Non-pigmented ciliary epithelial cell (primary cell): ENCODE results near the gene TAC1.
"Not testable (repeated sequence)": the region's sequence is repeated elsewhere in the genome, so short reads cannot be mapped to it uniquely, and the experiment has no call there.

Experiments
- DNase-seq: peaks from one replicate; pipeline ENCODE4 v3.0.0-alpha.2; 2010; ENCODE audit warnings: low read depth

Gene TAC1, protein sequence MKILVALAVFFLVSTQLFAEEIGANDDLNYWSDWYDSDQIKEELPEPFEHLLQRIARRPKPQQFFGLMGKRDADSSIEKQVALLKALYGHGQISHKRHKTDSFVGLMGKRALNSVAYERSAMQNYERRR

DNA sequence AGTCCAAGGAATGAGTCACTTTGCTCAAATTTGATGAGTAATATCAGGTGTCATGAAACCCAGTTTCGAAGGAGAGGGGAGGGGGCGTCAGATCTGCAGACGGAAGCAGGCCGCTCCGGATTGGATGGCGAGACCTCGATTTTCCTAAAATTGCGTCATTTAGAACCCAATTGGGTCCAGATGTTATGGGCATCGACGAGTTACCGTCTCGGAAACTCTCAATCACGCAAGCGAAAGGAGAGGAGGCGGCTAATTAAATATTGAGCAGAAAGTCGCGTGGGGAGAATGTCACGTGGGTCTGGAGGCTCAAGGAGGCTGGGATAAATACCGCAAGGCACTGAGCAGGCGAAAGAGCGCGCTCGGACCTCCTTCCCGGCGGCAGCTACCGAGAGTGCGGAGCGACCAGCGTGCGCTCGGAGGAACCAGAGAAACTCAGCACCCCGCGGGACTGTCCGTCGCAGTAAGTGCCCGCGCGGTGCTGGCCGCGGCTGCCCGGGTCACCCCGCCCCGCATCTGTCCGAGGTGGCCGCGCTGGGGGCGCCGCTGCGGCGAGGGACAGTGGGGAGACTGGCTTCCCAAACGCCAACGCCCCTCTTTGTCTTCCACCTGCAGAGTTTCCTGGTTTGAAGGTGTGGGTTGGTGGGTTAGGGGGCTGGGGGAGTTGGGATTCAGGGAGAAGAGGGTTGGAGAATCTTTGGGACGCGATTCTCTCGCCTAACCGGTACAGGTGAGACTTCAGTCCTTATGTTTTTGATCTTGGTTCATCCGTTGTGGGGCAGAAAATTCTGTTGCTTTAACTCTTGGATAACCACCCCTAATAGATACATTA is at the start of gene TAC1:
TSS of gene TAC1 (plus strand) at position 351 of the 829 bp plus-strand sequence. CDS start 527 bp downstream, outside the sequence.
- no peak for DNase-seq

DNA sequence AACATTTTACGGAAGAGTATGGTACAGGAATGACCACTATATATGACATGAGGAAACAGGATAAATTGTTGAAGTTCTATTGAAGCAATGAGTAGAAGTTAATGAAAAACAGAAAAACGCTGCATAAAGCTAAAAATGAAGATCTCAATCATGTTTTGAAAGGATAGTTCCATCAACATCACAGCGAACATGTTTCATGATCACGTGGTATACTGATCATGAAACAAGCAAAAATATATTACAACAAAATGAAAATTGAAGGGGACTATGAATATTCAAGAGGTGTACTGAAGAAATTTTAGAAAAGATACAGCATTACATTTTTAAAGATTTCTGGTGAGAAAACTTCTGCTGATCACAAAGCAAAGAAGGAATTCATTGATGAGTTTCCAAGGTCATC is 45.9 kb upstream of the TAC1 start:
- no peak for DNase-seq

DNA sequence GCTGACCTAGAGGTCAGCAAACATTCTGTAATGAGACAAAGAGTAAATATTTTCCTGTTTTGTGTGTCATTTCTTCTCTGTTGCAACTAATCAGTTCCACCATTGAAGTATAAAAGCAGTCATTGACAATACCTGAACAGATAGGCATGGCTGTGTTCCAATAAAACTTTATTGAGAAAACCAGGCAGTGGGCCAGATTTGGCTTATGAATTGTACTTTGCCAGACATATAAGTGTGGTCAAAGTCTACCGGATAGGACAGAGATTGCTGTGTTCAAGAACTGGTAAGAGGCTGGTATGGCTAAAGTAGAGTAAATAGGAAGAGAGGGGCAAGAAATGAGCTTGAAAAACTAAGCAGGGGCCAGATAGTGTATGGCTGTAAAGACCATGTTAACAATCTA is 38.3 kb upstream of the TAC1 start:
- no peak for DNase-seq

DNA sequence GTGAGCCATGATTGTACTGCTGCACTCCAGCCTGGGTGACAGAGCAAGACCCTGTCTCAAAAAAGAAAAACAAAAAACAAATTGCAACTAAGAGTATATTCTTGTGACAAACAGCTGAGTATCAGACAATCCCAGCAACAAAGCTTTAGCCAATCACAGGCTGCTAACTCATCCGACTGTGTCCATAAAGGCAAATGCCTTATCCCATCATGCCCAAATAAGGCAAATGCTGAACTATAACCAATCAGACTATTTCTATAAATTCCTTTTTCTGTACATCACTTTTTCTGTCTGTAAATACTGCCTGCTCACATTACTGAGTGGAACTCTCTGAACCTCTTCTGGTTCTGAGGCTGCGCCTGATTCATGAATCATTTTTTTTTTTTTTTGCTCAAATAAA is 37.5 kb upstream of the TAC1 start:
- no peak for DNase-seq

DNA sequence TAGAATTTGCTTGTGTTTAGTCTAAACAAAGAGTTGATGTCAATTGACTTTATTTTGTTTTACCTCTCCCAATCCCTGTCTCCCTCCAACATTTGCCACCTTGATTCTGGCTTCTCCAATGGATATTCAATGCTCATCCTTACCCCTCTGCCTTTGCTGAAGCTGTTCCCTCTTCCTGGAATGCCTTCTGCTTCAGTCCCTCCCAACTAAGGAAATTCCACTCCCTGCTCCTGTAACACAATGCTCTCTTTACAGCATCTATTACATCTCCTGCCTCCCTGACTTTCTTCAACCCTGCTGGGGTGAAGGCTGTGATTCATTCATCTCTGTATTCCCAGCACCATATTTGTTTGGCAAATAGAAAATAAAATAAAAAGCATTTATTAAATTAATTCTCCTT is 34.5 kb upstream of the TAC1 start:
- no peak for DNase-seq

DNA sequence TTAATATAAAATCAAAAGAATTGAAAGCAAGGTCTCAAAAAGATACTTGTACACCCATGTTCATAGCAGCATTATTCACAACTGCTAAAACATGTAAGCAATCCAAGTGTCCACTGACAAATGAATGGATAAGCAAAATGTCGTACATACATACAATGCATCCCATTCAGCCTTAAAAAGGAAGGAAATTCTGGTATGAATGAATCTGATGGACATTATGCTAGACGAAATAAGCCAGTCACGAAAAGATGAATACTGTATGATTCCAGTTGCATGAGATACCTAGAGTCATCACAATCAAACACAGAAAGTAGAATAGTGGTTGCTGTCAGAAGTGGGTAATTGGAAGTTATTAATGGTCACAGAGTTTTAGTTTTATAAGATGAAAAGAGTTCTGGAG is 9.5 kb upstream of the TAC1 start:
- DNase-seq = no peak

DNA sequence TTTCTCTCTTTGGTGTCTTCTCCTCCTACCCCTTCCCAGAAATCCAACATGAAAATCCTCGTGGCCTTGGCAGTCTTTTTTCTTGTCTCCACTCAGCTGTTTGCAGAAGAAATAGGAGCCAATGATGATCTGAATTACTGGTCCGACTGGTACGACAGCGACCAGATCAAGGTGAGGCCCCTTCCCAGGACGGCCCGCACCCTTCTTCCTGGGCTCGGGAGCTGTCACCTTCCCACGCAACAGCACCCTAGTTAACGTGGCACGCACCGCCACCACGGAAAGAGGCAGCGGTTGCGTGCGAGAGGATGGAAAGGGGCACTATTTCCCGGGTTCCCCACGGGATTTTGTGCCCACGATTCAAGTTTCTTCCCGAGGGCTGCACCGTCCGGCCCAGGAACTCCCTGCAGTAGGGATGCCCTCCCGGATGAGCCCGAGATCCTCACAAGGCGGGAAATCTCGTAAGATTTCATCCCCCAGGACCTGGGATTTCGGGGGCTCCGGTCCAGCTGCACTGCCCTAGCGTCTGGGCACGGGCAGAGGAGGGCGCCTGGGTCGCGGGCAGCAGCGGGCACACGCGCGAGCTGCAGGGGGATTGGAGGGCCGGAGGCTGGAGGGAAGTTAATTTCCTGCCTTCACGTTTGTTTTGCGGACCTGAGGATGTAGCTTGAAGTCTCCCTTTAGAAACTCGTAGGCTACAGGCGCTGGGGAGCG is 834 bp downstream of the TAC1 start:
- no peak for DNase-seq

DNA sequence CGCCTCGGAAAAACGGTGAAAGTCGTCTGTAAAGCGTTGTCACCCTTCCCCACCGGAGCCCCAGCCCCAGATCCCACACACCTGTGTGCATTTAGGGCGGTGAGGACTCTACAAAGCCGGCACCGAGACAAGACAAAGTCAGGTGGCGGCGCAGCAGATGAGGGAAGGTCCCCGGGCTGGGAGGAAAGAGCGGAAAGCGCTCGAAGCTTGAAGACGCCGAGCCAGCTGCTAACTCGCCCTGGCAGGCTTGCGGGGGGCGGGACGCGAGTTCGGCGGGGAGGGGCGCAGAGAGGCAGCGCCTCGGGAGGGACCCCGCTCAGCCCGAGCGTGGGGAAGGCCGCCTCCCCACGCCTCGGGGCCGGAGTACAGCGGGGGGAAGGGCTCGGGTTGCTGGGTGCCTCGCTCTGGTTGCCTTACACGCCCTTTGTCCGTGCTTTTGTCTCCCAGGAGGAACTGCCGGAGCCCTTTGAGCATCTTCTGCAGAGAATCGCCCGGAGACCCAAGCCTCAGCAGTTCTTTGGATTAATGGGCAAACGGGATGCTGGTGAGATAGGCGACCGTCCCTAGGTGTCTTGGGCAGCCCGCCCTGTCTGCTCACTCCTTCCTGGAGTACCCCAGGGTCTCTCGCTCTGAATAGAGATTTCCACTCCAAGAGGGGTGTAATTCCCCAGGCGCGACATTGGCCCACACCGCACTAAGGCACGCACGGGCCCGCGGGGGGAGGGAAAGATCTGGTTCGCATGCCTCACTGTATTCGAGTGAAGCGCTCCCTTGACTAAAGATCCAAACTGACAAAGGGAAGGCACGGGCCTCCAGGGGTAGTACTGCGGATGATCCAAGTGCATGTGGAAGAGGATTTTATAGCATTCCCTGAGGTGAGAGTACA is 1.6 kb downstream of the TAC1 start:
- no peak for DNase-seq

DNA sequence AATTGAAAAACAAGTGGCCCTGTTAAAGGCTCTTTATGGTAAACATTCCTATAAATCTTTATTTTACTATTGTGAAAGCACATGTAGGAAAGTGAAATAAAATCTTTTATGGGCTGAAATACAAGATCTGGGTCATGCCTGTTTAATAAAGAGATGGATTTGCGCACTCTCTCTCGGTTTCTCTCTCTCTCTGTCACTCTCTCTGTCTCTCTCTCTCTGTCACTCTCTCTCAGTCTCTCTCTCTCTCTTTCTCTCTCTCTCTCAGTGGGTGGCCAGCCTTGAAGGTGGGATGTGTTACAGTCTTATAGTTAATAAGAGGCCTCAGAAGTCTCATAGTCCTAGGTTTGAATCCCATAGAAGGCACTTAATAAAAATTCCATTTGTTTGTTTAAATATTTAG is 2.4 kb downstream of the TAC1 start:
- no peak for DNase-seq

DNA sequence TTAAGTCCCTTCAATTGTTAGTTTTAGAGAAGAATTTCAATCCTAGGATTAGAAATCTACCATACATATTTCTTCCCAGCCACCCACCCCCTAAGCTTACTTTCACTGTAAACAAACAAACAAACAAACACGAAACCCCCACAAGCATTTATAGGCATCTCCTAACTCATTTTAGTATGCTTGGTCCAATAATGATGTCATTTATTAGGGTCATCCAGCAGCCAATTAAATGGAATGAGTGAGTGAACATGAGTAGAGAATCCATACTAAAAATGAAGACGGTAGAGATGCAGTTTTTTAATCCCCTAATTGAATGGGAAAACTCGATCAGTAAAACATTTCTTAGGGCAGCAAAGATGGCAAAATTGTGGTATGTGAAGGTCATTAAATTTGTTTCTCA is 3.2 kb downstream of the TAC1 start:
- no peak for DNase-seq

DNA sequence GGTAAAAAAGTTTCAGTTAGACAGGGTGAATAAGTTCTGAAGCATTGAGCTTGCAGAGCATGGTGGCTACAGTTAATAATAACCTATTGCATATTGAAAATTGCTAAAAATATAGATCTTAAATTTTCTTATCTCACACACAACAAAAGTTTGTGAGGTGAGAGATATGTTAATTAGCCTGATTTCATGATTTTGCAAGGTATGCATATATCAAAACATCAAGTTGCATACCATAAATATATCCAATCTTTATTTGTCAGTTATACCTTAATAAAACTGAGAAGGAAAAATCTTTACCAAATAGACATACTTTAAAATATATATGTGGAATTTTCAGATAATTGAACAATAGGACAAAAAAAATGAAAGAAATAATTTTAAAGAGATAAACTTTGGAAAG is 16.6 kb downstream of the TAC1 start:
- DNase-seq = no peak

DNA sequence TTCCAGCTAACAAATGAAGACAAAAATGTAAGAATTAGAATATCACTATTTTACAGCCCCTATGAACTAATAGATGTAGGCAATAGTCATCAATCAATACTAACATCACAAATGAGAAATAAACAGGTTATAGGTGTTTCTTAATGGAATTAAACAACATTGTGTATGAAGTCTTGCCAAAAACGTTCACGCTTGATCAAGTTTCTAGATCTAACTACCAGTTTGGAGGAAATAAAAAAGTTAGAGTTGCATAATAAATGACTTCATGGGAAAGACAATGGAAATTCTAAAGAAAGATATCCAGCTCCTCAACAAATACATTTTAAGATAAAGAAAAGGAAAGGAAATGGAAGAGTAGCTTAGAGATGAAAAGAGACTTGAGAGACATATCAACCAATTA is 19.7 kb downstream of the TAC1 start:
- DNase-seq = no peak

DNA sequence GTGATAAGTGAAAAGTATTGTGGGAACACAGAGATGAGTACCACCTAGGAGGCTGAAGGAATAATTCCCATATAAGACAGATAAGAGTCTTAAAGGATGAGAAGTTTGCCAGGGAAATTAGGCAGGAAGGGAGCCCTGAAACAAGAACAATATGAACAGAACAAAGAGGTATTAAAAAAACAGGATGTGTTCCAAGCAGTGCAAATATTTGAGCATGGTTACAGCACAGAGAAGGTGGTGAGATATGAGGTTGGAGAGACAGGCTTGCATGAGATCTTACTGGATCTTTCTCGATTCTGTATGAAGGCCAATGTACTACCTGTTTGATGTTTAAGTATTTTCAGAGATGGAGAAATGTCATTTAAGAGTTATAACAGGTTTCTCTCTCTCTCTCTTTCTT is 20.3 kb downstream of the TAC1 start:
- DNase-seq = no peak

DNA sequence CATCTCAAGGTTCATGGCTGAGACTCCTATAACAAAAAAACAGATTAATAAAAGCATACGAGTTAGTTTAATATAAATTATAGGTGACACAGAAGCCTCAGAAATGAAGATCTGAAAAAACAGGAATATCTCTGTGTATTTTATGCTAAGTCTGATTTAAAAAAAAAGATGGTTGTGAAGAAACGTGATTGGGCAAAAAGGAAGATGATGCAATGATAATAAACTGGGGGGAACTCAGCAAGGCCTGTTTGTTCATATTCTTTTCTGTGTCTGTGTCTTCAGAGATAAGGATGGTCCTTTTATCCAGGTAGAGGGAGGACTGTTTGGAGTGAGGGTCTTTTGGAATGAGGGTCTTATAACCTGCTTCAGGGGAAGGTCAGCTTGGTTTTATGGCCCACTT is 25.9 kb downstream of the TAC1 start:
- DNase-seq = no peak

DNA sequence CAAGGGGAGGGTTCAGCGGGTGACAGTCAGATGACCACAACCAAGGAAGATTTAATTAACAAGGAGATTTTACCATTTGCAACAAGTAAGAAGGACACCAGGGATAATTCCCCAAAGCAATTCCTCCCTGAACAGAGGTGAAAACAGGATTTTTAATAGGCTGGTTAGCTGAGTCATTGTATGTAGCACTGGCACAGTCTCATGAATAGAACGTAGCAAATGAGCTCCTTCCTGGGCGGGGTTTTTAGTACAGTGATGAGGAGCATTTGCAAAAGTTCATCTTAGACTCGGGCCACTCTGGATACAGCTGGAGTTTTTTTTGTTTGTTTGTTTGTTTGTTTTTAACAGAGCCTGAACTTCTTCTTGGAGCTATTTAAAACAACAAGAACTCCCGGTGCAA is 39.0 kb downstream of the TAC1 start:
- no peak for DNase-seq

DNA sequence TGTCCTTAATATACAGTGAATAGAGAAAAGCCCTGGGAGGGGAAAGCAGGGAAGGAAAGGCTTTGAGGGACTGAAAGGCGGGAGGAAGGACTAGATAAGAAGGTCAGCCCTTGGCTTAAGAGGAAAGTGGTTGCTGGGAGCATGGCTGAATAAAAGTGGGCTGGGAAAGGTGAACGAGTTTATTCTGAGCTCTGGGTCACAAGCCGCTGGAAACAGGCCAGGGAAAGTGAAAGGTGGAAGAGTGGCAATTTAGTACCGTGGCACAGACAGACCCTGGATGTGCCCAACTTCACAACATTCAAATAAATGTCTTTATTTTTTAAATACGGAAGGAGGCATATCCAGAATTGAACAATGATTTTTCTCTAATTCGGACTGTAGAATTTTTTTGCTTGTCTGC is 39.7 kb downstream of the TAC1 start:
- no peak for DNase-seq

DNA sequence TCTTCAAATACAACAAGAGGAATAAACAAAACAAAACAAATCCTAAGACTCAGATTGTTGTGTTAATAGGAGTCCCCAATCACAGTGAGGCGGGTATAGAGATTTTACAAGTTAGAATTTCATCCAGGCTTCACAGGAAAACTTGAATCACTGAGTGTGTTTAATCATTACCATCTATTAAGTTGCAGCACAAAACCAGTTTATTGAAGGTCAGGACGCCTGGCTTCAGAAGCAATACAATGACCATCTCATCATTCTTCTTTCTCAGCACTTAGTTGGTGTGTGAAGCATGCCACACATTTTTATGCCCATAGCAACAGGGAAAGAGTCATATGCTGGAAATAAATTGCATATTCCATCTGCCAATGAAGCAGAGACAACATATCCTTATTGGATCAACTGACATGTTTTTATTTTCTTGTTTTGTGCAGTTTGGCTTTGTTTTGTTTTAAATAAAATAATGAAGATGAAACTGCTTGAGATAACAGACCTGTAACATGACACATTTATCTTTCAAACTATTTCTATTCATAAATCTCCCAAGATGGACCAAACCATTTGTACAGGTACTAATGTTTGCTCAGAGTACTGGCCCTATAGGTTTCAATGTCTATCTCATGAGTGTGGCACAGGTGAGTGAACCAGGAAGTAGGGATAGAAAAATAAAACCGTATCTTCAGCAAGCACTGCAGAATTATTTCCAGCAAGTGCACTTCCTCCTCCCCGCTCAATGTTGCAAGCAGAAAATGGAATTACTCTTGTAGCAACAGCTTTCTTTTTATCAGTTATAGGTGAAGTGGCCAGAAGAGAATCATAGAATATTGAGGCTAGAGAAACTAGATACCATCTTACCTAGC is 40.4 kb downstream of the TAC1 start:
- DNase-seq = no peak

DNA sequence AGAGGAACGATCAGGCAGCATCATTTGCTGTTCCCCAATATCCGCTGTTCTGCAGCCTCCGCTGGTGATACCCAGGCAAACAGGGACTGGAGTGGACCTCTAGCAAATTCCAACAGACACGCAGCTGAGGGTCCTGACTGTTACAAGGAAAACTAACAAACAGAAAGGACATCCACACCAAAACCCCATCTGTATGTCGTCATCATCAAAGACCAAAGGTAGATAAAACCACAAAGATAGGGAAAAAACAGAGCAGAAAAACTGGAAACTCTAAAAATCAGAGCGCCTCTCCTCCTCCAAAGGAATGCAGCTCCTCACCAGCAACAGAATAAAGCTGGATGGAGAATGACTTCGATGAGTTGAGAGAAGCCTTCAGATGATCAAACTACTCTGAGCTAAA is 54.5 kb downstream of the TAC1 start:
- not testable (repeated sequence) for DNase-seq
